AG04449 (cell line): ENCODE measurements around the gene ZFPM1.

Experiments
- CTCF ChIA-PET: fragments of 350-600 bp; formaldehyde crosslinking; extraction: SDS; loops from one replicate; lab custom pipeline; 2021; ENCODE audit warnings: antibody characterized with exemption; lab: Yijun Ruan, JAX
- POLR2A ChIA-PET: fragments of 400-600, 350-600 bp; formaldehyde crosslinking; extraction: SDS; loops from one replicate; lab custom pipeline; 2020; ENCODE audit warnings: antibody characterized with exemption, inconsistent platforms; lab: Yijun Ruan, JAX
- DNase-seq: peaks from one replicate; pipeline ENCODE4 v3.0.0-alpha.2; 2010; ENCODE audit warnings: low read depth, low spot score
- H3K4me3 ChIP-seq: 2 replicates; pipeline ENCODE4 v1.5.1; 2011; ENCODE audit warnings: low read depth, mild to moderate bottlenecking, control low read depth, low read length
- CTCF ChIP-seq: IDR thresholded peaks from one replicate; pipeline ENCODE4 v1.5.1; 2011; ENCODE audit warnings: mild to moderate bottlenecking, moderate library complexity, low read length, control low read depth, inconsistent platforms; ENCODE audit not compliant: insufficient read depth; ENCODE audit errors: missing control alignments

Gene ZFPM1

GRCh38 chr16:88431651-88432050 lies 21.4 kb upstream of the ZFPM1 start:
- POLR2A ChIA-PET, result no interaction called here
- TF ChIP-seq CTCF, result no peak

GRCh38 chr16:88432174-88432573 lies 20.9 kb upstream of the ZFPM1 start:
- POLR2A ChIA-PET, result no interaction called here

More at GRCh38 chr16:88431651-88432050, 21.4 kb upstream of the ZFPM1 start:
- no peak for DNase-seq
- H3K4me3 ChIP-seq, result no peak overlapping the region
- CTCF ChIA-PET, result no interaction called here

GRCh38 chr16:88432753-88433152 lies 20.3 kb upstream of the ZFPM1 start:
- CTCF ChIA-PET, result no interaction called here
- no peak for TF ChIP-seq CTCF
- POLR2A ChIA-PET, result no interaction called here

More at GRCh38 chr16:88432174-88432573, 20.9 kb upstream of the ZFPM1 start:
- DNase-seq, result no peak
- CTCF ChIA-PET, result no interaction called here
- no peak for TF ChIP-seq CTCF
- H3K4me3 ChIP-seq, result no peak overlapping the region

DNA sequence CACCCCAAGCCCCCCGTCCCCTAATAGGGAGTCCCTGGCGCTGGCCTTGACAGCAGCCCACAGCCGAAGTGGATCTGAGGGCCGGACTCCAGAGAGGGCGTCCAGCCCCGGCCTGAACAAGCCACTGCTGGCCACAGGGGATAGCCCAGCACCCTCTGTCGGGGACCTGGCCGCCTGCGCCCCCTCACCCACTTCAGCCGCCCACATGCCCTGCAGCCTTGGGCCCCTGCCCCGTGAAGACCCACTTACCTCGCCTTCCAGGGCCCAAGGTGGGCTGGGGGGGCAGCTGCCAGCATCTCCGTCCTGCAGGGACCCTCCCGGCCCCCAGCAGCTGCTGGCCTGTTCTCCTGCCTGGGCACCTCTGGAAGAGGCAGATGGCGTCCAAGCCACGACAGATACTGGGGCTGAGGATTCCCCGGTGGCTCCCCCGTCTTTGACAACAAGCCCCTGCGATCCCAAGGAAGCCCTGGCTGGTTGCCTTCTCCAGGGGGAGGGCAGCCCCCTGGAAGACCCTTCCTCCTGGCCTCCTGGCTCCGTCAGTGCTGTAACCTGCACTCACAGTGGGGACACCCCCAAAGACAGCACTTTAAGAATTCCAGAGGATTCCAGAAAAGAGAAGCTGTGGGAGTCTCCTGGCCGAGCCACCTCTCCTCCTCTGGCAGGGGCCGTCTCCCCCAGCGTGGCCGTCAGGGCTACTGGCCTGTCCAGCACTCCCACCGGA lies 19.3 kb upstream of the ZFPM1 start:
- no peak for TF ChIP-seq CTCF
- no peak for DNase-seq
- POLR2A ChIA-PET, result no interaction called here
- CTCF ChIA-PET, result no interaction called here
- H3K4me3 ChIP-seq, result no peak overlapping the region

More at GRCh38 chr16:88432753-88433152, 20.3 kb upstream of the ZFPM1 start:
- DNase-seq, result no peak
- H3K4me3 ChIP-seq, result no peak overlapping the region

- ChIA-PET CTCF (no interaction called here), POLR2A (no interaction called here)
- no peak for TF ChIP-seq CTCF
- H3K4me3 ChIP-seq, result no peak overlapping the region
- no peak for DNase-seq
Observed at GRCh38 chr16:88434353-88434690, 18.8 kb upstream of the ZFPM1 start.

GRCh38 chr16:88434746-88435145 lies 18.3 kb upstream of the ZFPM1 start:
- ChIA-PET CTCF (interaction anchor here (2.1 kb wide), 1 partner anchor 11 kb away, joined by 8 read pairs; no protein-coding TSS in a partner anchor), POLR2A (no interaction called here)
- no peak for TF ChIP-seq CTCF
- H3K4me3 ChIP-seq, result no peak overlapping the region
- no peak for DNase-seq
